Endothelial cell (in vitro differentiated cells): ENCODE results near the gene EXOC2. TPM values are rescaled to one million over a fixed set of nuclear protein-coding genes. Genes with fewer than 3 reads are reported as not detected.

ENCODE experiments used
- DNase-seq: peaks from one replicate; pipeline ENCODE4 v3.0.0; 2021; ENCODE audit warnings: low spot score
- H3K27ac Mint-ChIP-seq: one replicate; pipeline ENCODE4 v1.8.0; 2021; ENCODE audit warnings: mixed read lengths, inconsistent platforms; ENCODE audit not compliant: unreplicated experiment
- H3K27me3 Mint-ChIP-seq: one replicate; pipeline ENCODE4 v1.8.0; 2021; ENCODE audit warnings: mild to moderate bottlenecking, moderate library complexity, mixed read lengths, inconsistent platforms; ENCODE audit not compliant: unreplicated experiment
- H3K36me3 Mint-ChIP-seq: one replicate; pipeline ENCODE4 v1.8.0; 2021; ENCODE audit warnings: mild to moderate bottlenecking, low read depth, mixed read lengths, inconsistent platforms; ENCODE audit not compliant: unreplicated experiment
- H3K4me1 Mint-ChIP-seq: one replicate; pipeline ENCODE4 v1.8.0; 2021; ENCODE audit warnings: mild to moderate bottlenecking, mixed read lengths, inconsistent platforms; ENCODE audit not compliant: unreplicated experiment
- H3K4me3 Mint-ChIP-seq: one replicate; pipeline ENCODE4 v1.8.0; 2021; ENCODE audit warnings: mild to moderate bottlenecking, mixed read lengths, inconsistent platforms; ENCODE audit not compliant: unreplicated experiment
- H3K9me3 Mint-ChIP-seq: one replicate; pipeline ENCODE4 v1.8.0; 2021; ENCODE audit warnings: mixed read lengths, inconsistent platforms; ENCODE audit not compliant: unreplicated experiment
- CTCF ChIP-seq: fragments of 200-600 bp; sonication (generic); IDR thresholded peaks from one replicate; pipeline ENCODE4 v1.5.0; 2021; ENCODE audit warnings: antibody characterized with exemption; ENCODE audit not compliant: unreplicated experiment
- total RNA-seq: library from RNA; stranded (reverse); fragmentation: NEBNext Ultra II Directional; extraction: Animal tissue kit (Norgen Biotek cat#: 25700); gene quantifications from one replicate; pipeline ENCODE4 v1.2.1, GENCODE V29; 2021; ENCODE audit not compliant: unreplicated experiment

The EXOC2 gene
- total RNA-seq, 1 donor from 2014 or later = 34.6 TPM

GRCh38 chr6:493840-494239 is 199.1 kb downstream of the EXOC2 start:
- DNase-seq = no peak
- Mint-ChIP-seq H3K4me1 (no peaks in the 10 kb centered on the region), H3K36me3 (peaks cover 19% of the 10 kb centered on the region), H3K4me3 (no peak overlapping the region), H3K27me3 (no peaks in the 10 kb centered on the region), H3K27ac (no peak overlapping the region), H3K9me3 (no peaks in the 10 kb centered on the region)
- TF ChIP-seq CTCF = no peak

GRCh38 chr6:492816-493414 is 200.0 kb downstream of the EXOC2 start:
- DNase-seq = no peak
- H3K4me1 Mint-ChIP-seq = no peaks in the 10 kb centered on the region
- peaks cover 19% of the 10 kb centered on the region for H3K36me3 Mint-ChIP-seq
- H3K9me3 Mint-ChIP-seq = no peaks in the 10 kb centered on the region
- H3K4me3 Mint-ChIP-seq = no peak overlapping the region
- no peak overlapping the region for H3K27ac Mint-ChIP-seq
- no peaks in the 10 kb centered on the region for H3K27me3 Mint-ChIP-seq
- no peak for TF ChIP-seq CTCF

- DNase-seq = no peak
- no peak overlapping the region for H3K27ac Mint-ChIP-seq
- TF ChIP-seq CTCF = no peak
- peaks cover 19% of the 10 kb centered on the region for H3K36me3 Mint-ChIP-seq
- H3K4me1 Mint-ChIP-seq = no peaks in the 10 kb centered on the region
- no peaks in the 10 kb centered on the region for H3K27me3 Mint-ChIP-seq
- H3K4me3 Mint-ChIP-seq = no peak overlapping the region
- H3K9me3 Mint-ChIP-seq = no peaks in the 10 kb centered on the region
These were observed 200.8 kb downstream of the EXOC2 start for GRCh38 chr6:492178-492577.

GRCh38 chr6:491233-491632 is 201.7 kb downstream of the EXOC2 start:
- no peaks in the 10 kb centered on the region for H3K27me3 Mint-ChIP-seq
- TF ChIP-seq CTCF = no peak
- DNase-seq = no peak
- no peak overlapping the region for H3K27ac Mint-ChIP-seq
- no peak overlapping the region for H3K4me3 Mint-ChIP-seq
- H3K36me3 Mint-ChIP-seq = peaks cover 25% of the 10 kb centered on the region
- no peaks in the 10 kb centered on the region for H3K4me1 Mint-ChIP-seq
- no peaks in the 10 kb centered on the region for H3K9me3 Mint-ChIP-seq

GRCh38 chr6:490251-491037 is 202.5 kb downstream of the EXOC2 start:
- no peak overlapping the region for H3K4me3 Mint-ChIP-seq
- H3K27ac Mint-ChIP-seq = no peak overlapping the region
- peaks cover 25% of the 10 kb centered on the region for H3K36me3 Mint-ChIP-seq
- no peaks in the 10 kb centered on the region for H3K9me3 Mint-ChIP-seq
- H3K27me3 Mint-ChIP-seq = no peaks in the 10 kb centered on the region
- no peaks in the 10 kb centered on the region for H3K4me1 Mint-ChIP-seq
- TF ChIP-seq CTCF = no peak
- DNase-seq = no peak
